NCI-H187 treated with DMSO at 0.1 percent for 48 hours (cell line): ENCODE data around the gene MPHOSPH9.
A peak's percentile ranks its signal among the peaks of the same experiment; 100 is the strongest.
"Not testable (repeated sequence)": the region's sequence is repeated elsewhere in the genome, so short reads cannot be mapped to it uniquely, and the experiment has no call there.

Experiments used
- DNase-seq: peaks from one replicate; lab custom pipeline; 2025; lab: John Stamatoyannopoulos, UW

MPHOSPH9 gene

GRCh38 chr12:123260081-123260480 is 27.1 kb upstream of the MPHOSPH9 start:
- DNase-seq, result no peak

GRCh38 chr12:123258593-123258992 is 25.7 kb upstream of the MPHOSPH9 start:
- DNase-seq, result no peak

GRCh38 chr12:123254853-123255446 is 22.0 kb upstream of the MPHOSPH9 start:
- no peak for DNase-seq

- no peak for DNase-seq
Measured at GRCh38 chr12:123253641-123254459, 20.9 kb upstream of the MPHOSPH9 start.

- not testable (repeated sequence) for DNase-seq
Measured at GRCh38 chr12:123252365-123252764, 19.4 kb upstream of the MPHOSPH9 start.

- DNase-seq, result no peak
Measured at GRCh38 chr12:123251403-123252076, 18.6 kb upstream of the MPHOSPH9 start.

GRCh38 chr12:123250471-123251383 is 17.8 kb upstream of the MPHOSPH9 start:
- DNase-seq, result peak; percentile 53

- DNase-seq, result not testable (repeated sequence)
Measured at GRCh38 chr12:123248996-123249741, 16.2 kb upstream of the MPHOSPH9 start.

- DNase-seq, result not testable (repeated sequence)
Measured at GRCh38 chr12:123248129-123248528, 15.2 kb upstream of the MPHOSPH9 start.

- DNase-seq, result no peak
Measured at GRCh38 chr12:123245678-123246077, 12.7 kb upstream of the MPHOSPH9 start.

GRCh38 chr12:123243671-123244262 is 10.8 kb upstream of the MPHOSPH9 start:
- no peak for DNase-seq

- peak; percentile 41 for DNase-seq
Measured at GRCh38 chr12:123242116-123242904, 9.4 kb upstream of the MPHOSPH9 start.

- no peak for DNase-seq
Measured at GRCh38 chr12:123238961-123239360, 6.0 kb upstream of the MPHOSPH9 start.

- DNase-seq, result no peak
Measured at GRCh38 chr12:123238330-123238682, 5.4 kb upstream of the MPHOSPH9 start.

GRCh38 chr12:123237646-123238329 is 4.8 kb upstream of the MPHOSPH9 start:
- DNase-seq, result peak; percentile 48

GRCh38 chr12:123233505-123234308 is 766 bp upstream of the MPHOSPH9 start:
- no peak for DNase-seq

- DNase-seq, result no peak
Measured at GRCh38 chr12:123232472-123232806, 502 bp downstream of the MPHOSPH9 start.

GRCh38 chr12:123231931-123232330 is 1.0 kb downstream of the MPHOSPH9 start:
- no peak for DNase-seq

- DNase-seq, result no peak
Measured at GRCh38 chr12:123229051-123229450, 3.9 kb downstream of the MPHOSPH9 start.
